Activated T-cell treated with anti-CD3 and anti-CD28 coated beads, Interleukin-2, amount 50 U/mL, for 24 hours (primary cell): ENCODE data around the gene AHCTF1.

Experiments
- DNase-seq: peaks from one replicate; pipeline ENCODE4 v3.0.0-alpha.2; 2020
- H3K27ac Mint-ChIP-seq: 2 replicates; pipeline ENCODE4 v1.8.0; 2020; ENCODE audit warnings: mild to moderate bottlenecking, mixed read lengths
- H3K27me3 Mint-ChIP-seq: 2 replicates; pipeline ENCODE4 v1.8.0; 2020; ENCODE audit warnings: mixed read lengths
- H3K36me3 Mint-ChIP-seq: 2 replicates; pipeline ENCODE4 v1.8.0; 2020; ENCODE audit warnings: low read depth, mixed read lengths
- H3K4me1 Mint-ChIP-seq: 2 replicates; pipeline ENCODE4 v1.8.0; 2020; ENCODE audit warnings: low read depth, mixed read lengths
- H3K4me3 Mint-ChIP-seq: 2 replicates; pipeline ENCODE4 v1.8.0; 2020; ENCODE audit warnings: mild to moderate bottlenecking, moderate library complexity, mixed read lengths
- H3K9me3 Mint-ChIP-seq: 2 replicates; pipeline ENCODE4 v1.8.0; 2020; ENCODE audit warnings: mixed read lengths

Gene AHCTF1

DNA sequence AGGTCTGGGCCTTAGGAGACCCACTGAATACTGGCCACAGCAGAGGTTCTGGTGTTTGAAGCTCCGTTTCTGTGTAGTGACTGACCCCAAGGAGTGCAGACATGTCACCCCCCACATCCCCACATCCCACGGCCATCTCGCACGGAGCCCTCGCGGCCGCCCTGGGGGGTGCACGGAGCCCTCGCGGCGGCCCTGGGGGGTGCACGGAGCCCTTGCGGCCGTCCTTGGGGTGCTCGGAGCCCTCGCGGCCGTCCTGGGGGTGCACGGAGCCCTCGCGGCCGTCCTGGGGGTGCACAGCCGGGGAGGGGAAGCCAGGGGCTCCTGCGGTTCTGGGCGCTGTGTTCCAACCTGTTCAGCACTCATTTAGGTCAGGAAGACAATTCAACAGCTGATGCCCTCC lies 139.1 kb downstream of the AHCTF1 start:
- Mint-ChIP-seq H3K36me3 (no peaks in the 10 kb centered on the region), H3K4me3 (no peak overlapping the region), H3K27ac (no peak overlapping the region), H3K9me3 (no peaks in the 10 kb centered on the region), H3K27me3 (peaks cover 29% of the 10 kb centered on the region), H3K4me1 (peaks cover 5% of the 10 kb centered on the region)
- no peak for DNase-seq

DNA sequence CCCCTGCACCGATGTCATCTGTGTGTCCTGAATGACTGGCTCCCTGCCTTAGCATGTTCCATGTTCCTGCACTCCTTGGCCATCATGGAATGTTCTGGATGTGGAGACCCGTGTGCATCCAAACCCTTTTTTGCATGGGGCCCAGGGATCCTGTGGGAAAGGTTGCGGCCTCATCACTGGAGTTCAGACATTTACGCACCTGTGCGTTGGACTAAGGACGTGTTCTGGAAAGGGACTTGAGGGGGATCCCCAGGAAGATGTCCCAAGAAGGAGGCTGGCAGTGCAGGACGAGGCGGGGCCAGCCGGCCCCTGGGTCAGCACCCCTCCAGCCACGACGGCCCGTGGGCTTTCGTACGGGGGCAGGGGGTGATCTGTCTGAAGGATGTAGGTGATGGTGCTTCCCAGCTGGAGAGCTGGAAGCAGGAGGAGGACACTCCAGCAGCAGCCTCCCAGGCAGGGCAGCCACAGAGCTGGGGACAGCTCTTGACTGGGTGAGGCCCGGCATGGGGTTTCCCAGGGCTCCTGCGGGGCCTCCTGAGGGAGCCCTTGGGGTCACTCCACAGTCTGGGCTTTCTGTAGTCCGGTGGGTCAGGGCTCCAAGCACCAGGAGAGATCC lies 140.3 kb downstream of the AHCTF1 start:
- Mint-ChIP-seq H3K4me3 (no peak overlapping the region), H3K9me3 (no peaks in the 10 kb centered on the region), H3K27me3 (peaks cover 29% of the 10 kb centered on the region), H3K27ac (no peak overlapping the region), H3K36me3 (no peaks in the 10 kb centered on the region), H3K4me1 (peaks cover 5% of the 10 kb centered on the region)
- no peak for DNase-seq

DNA sequence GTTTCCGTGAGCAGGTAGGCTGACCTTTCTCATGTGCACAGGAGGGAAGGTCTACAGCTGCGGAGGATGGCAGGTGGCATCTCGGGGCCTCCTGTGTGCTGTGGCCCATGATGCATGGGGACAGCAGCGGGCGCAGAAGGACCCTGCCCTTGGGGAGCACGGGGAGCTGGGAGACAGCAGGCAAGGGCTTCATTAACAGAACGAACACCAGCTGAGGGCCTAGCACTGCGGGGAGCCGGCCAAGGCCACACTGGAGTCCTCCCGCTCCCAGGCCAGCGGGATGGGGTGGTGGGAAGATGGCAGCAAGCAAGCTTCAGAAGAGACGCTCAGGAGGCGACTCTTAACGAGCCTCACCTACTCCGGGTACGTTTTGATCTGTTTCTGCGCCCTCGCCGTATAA lies 140.9 kb downstream of the AHCTF1 start:
- Mint-ChIP-seq H3K36me3 (no peaks in the 10 kb centered on the region), H3K27me3 (peaks cover 29% of the 10 kb centered on the region), H3K4me1 (peaks cover 5% of the 10 kb centered on the region), H3K9me3 (no peaks in the 10 kb centered on the region), H3K27ac (no peak overlapping the region), H3K4me3 (no peak overlapping the region)
- no peak for DNase-seq

DNA sequence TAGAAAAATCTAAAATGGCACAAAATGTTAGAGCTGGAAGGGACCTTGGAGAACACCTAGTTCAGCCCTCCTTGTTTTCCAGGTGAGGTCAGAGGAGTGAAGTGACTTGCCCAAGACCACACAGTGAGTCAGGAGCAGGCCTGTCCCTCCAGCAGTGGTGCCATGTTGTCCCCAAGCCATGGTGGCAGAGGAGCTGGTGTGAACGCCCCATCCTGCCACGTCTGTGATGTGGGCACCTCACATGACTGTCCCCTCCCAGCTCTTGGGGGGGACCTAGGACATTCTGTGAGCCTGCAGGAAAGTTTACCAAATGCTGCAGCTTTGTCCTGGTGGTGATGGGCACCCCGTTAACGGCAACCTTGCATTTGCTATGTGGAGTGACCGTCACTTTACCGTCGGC lies 141.4 kb downstream of the AHCTF1 start:
- DNase-seq: no peak
- Mint-ChIP-seq H3K27me3 (peaks cover 29% of the 10 kb centered on the region), H3K9me3 (no peaks in the 10 kb centered on the region), H3K4me3 (no peak overlapping the region), H3K36me3 (no peaks in the 10 kb centered on the region), H3K4me1 (peaks cover 5% of the 10 kb centered on the region), H3K27ac (no peak overlapping the region)

DNA sequence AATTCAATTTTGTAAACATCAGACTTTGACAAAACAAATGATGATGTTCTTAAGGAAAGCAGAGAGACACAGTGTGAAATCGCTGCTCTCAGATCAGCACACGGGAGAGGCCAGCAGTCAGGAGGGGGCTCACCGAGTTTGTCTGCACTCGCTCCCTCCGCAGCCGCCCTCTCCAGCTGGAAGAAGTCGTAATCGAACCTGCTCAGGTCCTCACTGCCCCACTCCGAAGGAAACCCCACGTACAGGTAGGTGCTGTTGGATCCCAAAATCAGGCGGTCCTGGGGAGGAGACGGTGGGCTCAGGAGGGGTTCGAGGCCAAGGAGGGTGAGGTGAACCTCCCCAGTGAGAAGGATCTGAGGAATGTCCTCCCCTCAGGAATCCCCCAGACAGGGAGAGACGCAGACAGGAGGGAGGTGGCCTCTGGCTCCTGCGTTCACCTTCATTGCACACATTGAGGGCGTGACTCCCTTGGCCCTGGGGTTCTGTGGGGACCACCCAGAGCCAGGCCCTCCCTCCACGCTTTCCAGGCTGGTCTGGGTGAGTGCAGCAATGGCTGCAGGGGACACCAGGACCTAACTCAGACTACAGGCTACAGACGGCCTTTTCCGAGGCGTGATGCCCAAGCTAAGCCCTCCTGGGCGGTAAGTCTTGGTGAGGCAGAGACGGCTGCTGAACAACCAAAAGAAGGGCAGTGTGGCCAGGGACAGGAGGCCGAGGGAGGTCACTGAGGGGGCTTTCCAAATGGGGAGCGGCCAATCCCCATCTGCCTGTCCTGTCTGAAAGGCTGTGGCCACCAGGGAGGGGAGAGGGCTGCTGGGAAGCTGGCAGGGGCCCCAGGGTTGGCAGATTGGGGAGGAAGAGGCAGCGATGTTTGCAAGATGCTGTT lies 142.1 kb downstream of the AHCTF1 start:
- Mint-ChIP-seq H3K9me3 (no peaks in the 10 kb centered on the region), H3K27me3 (peaks cover 29% of the 10 kb centered on the region), H3K4me3 (no peak overlapping the region), H3K4me1 (peaks cover 11% of the 10 kb centered on the region), H3K36me3 (no peaks in the 10 kb centered on the region), H3K27ac (no peak overlapping the region)
- DNase-seq: no peak
